Activated T-helper 1 cell treated with anti-CD3 and anti-CD28 coated beads, Interleukin-2, amount 50 U/mL, for 16 hours (primary cell): ENCODE results near the gene SNX15.
"Not testable (repeated sequence)": the region's sequence is repeated elsewhere in the genome, so short reads cannot be mapped to it uniquely, and the experiment has no call there.

Experiments used
- DNase-seq, 2 donors: peaks; one replicate each; pipeline ENCODE4 v3.0.0-alpha.2; 2020; ENCODE audit warnings: low read depth in 1 of 2, low spot score in 1 of 2

Gene SNX15

GRCh38 chr11:65014726-65015227 lies 12.5 kb upstream of the SNX15 start:
- DNase-seq = no peak

DNA sequence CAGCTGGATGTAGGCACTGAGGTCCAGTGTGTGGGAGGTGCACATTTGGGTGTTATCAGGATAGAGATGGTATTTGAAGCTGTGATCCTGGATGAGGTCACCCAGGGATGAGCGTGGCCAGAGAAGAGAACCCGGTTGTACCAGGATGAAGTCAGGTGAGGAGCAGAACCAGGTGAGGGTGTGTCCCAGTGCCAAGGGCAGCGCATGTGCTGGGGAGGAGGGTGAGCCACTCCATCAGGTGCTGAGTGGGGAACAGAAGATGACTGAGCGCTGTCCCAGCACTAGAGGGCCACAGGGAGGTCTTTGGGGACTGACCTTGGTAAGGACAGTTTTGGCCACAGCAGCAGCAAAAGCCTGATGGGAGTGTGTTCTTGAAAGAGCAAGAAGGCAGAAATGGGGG lies 10.5 kb upstream of the SNX15 start:
- DNase-seq = no peak

GRCh38 chr11:65017937-65018336 lies 9.3 kb upstream of the SNX15 start:
- DNase-seq = no peak

DNA sequence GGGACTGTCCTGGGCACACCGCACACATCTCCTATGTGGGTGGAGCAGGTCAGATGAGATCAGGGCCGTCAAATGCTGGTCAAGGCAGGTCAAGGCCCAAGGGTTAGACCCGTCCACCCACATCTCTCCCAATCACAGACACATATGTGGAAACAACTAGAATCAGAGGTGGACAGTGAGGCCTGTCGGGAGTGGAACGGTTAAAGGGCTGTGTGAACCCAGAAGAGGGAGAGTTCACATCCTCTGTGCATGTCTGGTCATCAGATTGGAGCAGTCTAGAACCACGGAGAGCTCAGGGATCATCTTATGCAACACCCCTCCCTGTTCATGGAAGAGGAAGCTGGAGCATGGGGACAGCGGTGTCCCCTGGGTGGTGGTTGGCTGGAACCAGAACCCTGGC lies 7.4 kb upstream of the SNX15 start:
- DNase-seq = no peak

GRCh38 chr11:65021003-65021402 lies 6.2 kb upstream of the SNX15 start:
- no peak for DNase-seq

- DNase-seq = no peak
Observed at GRCh38 chr11:65021509-65021908, 5.7 kb upstream of the SNX15 start.

- not testable (repeated sequence) for DNase-seq
Observed at GRCh38 chr11:65023502-65023901, 3.7 kb upstream of the SNX15 start.

DNA sequence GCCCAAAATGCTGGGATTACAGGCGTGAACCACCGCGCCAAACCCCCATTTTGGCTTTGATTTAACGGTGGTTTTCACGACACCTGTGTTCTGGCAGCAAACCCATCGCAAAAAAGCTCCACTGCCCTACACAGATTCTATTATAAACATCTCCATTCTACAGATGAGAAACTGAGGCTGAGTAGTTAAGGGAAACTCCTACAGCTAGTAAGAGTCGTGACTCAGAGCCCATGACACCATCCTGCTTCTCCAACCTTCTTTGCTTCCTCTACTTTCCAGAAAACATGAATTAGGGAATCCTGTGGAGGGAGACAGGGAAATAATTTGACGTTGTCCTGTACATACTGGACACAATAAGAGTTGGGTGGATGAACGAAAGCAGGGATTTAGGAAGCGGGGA lies 429 bp upstream of the SNX15 start:
- DNase-seq = no peak

DNA sequence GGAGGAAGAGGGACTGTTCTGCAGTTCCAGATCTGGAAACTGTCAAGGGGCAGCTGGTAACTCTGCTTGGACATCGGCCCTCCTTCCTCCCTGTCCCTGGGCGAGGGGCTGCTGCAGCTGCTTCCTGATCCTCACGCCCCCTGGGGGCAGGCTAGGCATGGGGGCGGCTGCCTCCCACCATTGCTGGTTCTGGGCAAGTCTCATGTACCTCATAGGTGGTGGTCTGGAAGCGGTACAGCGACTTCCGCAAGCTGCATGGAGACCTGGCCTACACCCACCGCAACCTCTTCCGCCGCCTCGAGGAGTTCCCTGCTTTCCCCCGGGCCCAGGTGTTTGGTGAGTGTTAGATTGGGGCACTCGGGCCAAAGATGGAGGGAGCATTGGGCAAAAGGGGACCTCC lies 5.0 kb downstream of the SNX15 start:
- DNase-seq = no peak

DNA sequence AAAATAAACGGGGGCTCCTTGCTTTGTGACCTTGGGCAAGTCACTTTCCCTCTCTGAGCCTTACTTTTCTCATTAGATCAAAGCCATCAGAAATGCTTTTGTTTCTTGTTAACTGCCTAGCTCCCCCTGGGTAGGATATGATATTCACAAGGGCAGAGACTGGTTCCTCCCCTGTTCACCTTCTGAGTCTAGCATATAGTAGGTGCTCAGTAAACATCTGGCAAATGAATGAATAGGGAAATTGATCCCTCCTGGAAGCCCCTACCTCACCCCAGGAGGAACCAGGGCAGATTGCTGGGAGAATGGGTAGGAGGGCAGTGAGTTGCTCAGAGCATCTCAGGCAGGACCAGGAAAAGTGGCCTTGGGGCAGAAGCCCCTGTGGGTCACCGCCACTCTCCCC lies 7.2 kb downstream of the SNX15 start:
- DNase-seq = no peak

- no peak for DNase-seq
Observed at GRCh38 chr11:65035579-65035978, 8.3 kb downstream of the SNX15 start.

- no peak for DNase-seq
Observed at GRCh38 chr11:65036931-65037330, 9.7 kb downstream of the SNX15 start.

- DNase-seq = no peak
Observed at GRCh38 chr11:65040520-65040846, 13.2 kb downstream of the SNX15 start.

DNA sequence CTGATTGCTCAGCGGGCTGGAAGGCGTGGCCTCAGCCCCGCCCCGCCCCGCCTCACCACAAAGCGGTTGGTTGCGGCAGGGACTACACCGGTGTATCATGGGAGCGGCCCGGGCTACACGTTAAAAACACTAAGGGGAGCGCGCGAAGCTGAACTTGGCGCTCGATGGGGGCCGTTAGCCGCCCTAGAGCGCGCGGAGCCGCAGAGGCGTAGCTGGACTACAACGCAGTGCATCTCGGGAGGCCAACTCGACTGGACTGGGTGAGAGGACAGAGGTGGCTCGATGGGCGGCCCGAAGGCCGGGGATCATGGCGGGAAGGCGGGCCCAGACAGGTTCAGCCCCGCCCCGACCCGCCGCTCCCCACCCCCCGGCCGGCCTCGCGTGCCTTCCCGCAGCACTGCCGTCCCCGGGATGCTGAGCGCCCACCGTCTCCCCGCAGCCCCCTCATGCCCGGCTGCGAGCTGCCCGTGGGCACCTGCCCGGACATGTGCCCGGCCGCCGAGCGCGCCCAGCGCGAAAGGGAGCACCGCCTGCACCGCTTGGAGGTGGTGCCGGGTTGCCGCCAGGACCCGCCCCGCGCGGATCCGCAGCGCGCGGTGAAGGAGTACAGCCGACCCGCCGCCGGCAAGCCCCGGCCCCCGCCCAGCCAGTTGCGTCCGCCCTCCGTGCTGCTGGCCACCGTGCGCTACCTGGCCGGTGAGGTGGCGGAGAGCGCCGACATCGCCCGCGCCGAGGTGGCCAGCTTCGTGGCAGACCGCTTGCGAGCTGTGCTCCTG lies 13.8 kb downstream of the SNX15 start, which contains the start of gene SAC3D1:
Gene SAC3D1, plus strand, starts transcription at position 364 of the 776 bp plus-strand sequence. Its CDS starts 83 bp downstream, at position 447.
- DNase-seq = peak; percentile 73 to 76

GRCh38 chr11:65042891-65043290 lies 15.7 kb downstream of the SNX15 start:
- no peak for DNase-seq

DNA sequence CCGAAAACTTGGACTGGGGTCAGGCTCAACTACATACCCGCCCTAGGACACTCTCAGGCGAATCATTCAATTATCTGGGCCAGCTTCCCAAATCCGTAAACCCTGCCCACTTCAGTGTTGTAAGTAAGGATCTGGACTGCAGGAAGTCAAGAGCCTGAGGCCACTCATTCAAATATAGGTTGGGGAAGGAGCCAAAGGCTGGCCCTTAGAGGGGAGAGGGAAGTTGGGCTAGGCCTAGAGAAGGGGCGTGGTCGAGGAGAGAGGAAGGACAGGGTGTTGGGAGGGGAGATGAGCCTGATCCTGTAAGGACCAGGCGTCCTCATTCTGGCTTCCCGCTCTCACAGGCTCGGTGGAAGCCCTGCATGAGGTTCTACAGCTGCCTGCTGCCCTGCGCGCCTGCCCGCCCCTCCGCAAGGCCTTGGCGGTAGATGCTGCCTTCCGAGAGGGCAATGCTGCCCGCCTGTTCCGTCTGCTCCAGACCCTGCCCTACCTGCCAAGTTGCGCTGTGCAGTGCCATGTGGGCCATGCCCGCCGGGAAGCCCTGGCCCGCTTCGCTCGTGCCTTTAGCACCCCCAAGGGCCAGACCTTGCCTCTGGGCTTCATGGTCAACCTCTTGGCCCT lies 16.8 kb downstream of the SNX15 start:
- no peak for DNase-seq

- no peak for DNase-seq
Observed at GRCh38 chr11:65045061-65045460, 17.8 kb downstream of the SNX15 start.

- no peak for DNase-seq
Observed at GRCh38 chr11:65045728-65046127, 18.5 kb downstream of the SNX15 start.

DNA sequence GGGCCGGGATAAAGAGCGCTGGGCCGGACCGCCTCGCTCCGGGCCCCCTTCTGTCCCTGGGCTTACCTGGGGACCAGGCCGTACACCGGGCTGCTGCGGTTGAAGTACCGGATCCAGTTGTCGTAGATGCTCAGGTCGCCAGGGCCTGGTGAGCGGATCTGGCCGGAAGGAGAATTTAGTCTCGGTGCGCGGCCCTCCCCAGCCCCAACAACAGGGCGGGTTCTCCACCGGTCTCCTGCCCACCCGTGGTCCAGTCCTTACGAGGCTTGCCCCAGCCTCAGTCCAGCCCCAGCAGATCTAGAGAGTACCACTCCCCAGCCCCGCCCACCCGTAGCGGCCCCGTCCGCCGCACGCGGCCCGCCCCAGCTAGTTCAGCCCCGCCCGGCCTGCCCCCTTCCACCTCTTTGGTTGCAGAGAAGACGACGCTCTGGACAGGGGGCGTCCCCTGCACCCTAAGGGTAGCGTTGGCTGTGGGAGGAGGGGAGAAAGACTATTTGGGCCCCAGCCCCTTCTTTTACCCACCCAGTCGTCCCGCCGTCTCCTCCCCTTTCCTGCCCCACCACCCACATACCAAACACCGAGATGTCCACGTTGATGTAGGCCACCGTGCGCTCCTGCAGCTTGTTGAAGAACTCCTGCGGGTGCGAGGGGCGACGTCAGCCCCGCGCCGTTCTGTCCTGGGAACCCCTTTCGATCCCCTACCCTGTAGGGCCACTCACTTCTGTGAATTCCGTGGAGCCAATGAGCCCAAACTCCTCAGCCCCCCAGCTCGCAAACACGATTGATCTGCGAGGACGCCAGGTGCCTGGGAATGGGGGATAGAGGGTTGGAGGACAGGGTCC lies 20.6 kb downstream of the SNX15 start:
- no peak for DNase-seq

DNA sequence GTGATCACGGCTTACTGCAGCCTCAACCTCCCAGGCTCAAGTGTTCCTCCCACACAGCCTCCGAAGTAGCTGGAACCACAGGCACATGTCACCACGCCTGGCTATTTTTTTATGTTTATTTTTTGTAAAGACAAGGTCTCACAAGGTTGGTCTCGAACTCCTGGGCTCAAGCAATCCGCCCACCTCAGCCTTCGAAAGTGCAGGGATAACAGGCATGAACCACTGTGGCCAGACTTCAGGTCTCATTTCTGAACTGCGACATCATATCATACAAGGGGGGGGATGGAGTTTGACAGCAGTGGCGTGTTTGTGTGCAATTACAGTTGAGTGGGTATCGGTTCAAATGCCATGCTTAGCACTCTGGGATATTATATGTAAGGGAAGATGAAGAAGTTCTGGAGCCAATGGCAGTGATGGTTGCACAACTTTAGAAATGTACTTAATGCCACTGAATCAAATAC lies 24.2 kb downstream of the SNX15 start:
- no peak for DNase-seq

DNA sequence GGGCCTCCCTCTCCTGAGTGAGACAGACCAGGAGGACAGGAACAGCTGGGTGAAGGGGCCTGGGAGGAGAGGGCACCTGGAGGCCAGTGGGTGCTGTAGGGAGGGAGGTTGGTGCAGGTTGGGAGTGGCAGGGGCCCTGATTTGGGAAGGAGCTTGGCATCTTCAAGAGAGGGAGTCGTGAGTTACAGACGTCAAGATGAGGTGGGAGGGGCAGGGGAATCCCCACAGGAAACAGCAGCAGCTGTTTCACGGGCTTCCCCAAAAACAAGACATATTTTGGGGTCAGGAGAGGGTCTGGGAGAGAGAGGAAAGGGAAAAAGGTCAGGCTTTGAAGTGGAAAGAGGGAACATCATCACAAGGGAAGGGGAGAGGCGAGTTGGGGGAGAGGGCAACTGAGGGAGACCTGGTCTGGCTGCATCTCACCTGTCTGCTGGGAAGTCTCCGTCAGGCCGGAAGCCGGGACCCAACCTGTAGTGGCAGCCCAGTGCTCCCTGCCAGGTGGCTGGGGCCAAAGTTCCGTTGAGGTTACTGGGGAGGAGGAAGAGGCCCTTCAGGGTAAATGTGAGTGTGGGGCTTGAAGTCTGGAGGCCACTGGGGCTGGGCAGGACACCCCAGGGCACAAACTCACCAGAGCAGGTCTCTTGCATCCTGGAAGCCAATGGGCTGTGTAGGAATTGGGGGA lies 26.7 kb downstream of the SNX15 start:
- no peak for DNase-seq
